Thyroid gland (tissue), 4 donors: Measurements from ENCODE around the gene NR1H3. TPM values are rescaled to one million over a fixed set of nuclear protein-coding genes. Genes with fewer than 3 reads are reported as not detected.

Experiments
- total RNA-seq, 4 donors: library from RNA; depleted of rRNA; stranded (reverse); fragments of >200 nt; gene quantifications; one replicate each; pipeline ENCODE4 v1.2.3, GENCODE V29; 2016

NR1H3 gene
- total RNA-seq, 4 donors from 2014 or later, result 27.5 to 58.3 (median 42.5) TPM

Other genes starting within 250 kb of the NR1H3 start
- 100 to 1,000 TPM; 145 to 194 (median 160) TPM for gene ARFGAP2, start 81.1 kb upstream of the NR1H3 start, total RNA-seq
- gene PACSIN3, start 71.6 kb upstream of the NR1H3 start, total RNA-seq, result 10 to 100 TPM; 43.6 to 71.6 (median 54.2) TPM
- 10 to 100 TPM; 10.6 to 19.3 (median 12.9) TPM for gene DDB2, start 43.0 kb upstream of the NR1H3 start, total RNA-seq
- gene ACP2, start 9.2 kb upstream of the NR1H3 start, total RNA-seq, result 10 to 100 TPM; 32.4 to 98.5 (median 73.3) TPM
- gene MADD, start 12.1 kb downstream of the NR1H3 start, total RNA-seq, result 10 to 100 TPM; 29.0 to 49.7 (median 38.1) TPM
- gene MYBPC3, start 94.7 kb downstream of the NR1H3 start, total RNA-seq, result not detected
- 10 to 100 TPM in 1 of 4 donors, 1 to 10 TPM in 3; 4.8 to 18.0 (median 5.8) TPM for gene SPI1, start 120.6 kb downstream of the NR1H3 start, total RNA-seq
- gene SLC39A13, start 150.6 kb downstream of the NR1H3 start, total RNA-seq, result 10 to 100 TPM; 51.3 to 84.3 (median 66.8) TPM
- 100 to 1,000 TPM in 2 of 4 donors, 10 to 100 TPM in 2; 92.7 to 240 (median 123) TPM for gene PSMC3, start 168.4 kb downstream of the NR1H3 start, total RNA-seq
- gene RAPSN, start 191.1 kb downstream of the NR1H3 start, total RNA-seq, result under 1 TPM in 1 of 4 donors, not detected in 3; 0.67 TPM